Body of pancreas (tissue), 4 donors: ENCODE measurements around the gene MVB12B. TPM values are rescaled to one million over a fixed set of nuclear protein-coding genes. Genes with fewer than 3 reads are reported as not detected.

Experiments used
- ATAC-seq: fragments of 150-250 bp; one replicate; pipeline ENCODE4 v1.9.1; 2016
- DNase-seq, 4 donors: peaks; one replicate each; pipeline ENCODE4 v3.0.0-alpha.2; 2019
- H3K27ac ChIP-seq, 4 donors: fragments of 200-600 bp; sonication (generic); 1 replicate in 3 of 4; 2 replicates in 1 of 4; pipeline versions ENCODE4 v1.5.1 to v1.6.1; 2016 to 2019; ENCODE audit warnings: mild to moderate bottlenecking in 1 of 4, mixed read lengths in 1 of 4, moderate library complexity in 1 of 4
- H3K27me3 ChIP-seq, 2 donors: fragments of 200-600 bp; sonication (generic); one replicate each; pipeline ENCODE4 v1.6.0; 2016; ENCODE audit warnings: mild to moderate bottlenecking in 1 of 2
- H3K36me3 ChIP-seq, 2 donors: fragments of 200-600 bp; sonication (generic); replicated peaks in 1 of 2; 2 replicates each; pipeline ENCODE4 v1.5.1; 2016; ENCODE audit warnings: low read depth in 2 of 2; ENCODE audit not compliant: insufficient read depth in 1 of 2
- H3K4me1 ChIP-seq: fragments of 200-600 bp; sonication (generic); one replicate; pipeline ENCODE4 v1.6.0; 2016
- H3K4me3 ChIP-seq, 2 donors: fragments of 200-600 bp; sonication (generic); 1 replicate in 1 of 2; 2 replicates in 1 of 2; pipeline ENCODE4 v1.5.1; 2016 to 2019
- H3K9me3 ChIP-seq, 3 donors: fragments of 200-600 bp; sonication (generic); 1 replicate in 2 of 3; 2 replicates in 1 of 3; pipeline ENCODE4 v1.5.1; 2016
- CTCF ChIP-seq, 7 experiments: fragments of 450-650 bp in 4 of 7; fragments of 200-600 bp in 3 of 7; sonication (generic) in 3 of 7; IDR thresholded peaks; one replicate each; pipeline ENCODE4 v1.5.1; 2016 to 2019; ENCODE audit warnings: antibody characterized with exemption in 7 of 7
- POLR2A ChIP-seq, 3 donors: fragments of 450-650 bp; IDR thresholded peaks; one replicate each; pipeline ENCODE4 v1.6.1; 2016; ENCODE audit warnings: antibody characterized with exemption in 3 of 3, mild to moderate bottlenecking in 2 of 3
- WGBS, 2 donors: methylation state at CpG; one replicate each; pipeline ENCODE4 v1.1.5; 2017; 5-methylcytosine and 5-hydroxymethylcytosine counted together
- intact Hi-C: fragments of 100-400 bp; cut with DNase I; formaldehyde crosslinking; loops from one replicate; pipeline ENCODE4 v1.15.1; 2023
- total RNA-seq, 2 donors: library from RNA; depleted of rRNA; stranded (reverse); fragments of >200 nt; gene quantifications; one replicate each; pipeline ENCODE4 v1.1.0, GENCODE V29; 2016

The MVB12B gene
- total RNA-seq, 2 donors from 2014 or later = 5.2 to 9.9 TPM

- intact Hi-C loops = no loop called here
- DNase-seq (peak in 1 of 4 donors; percentile 15), ATAC-seq (peak; percentile 45)
- WGBS, 2 donors = 65 to 66% methylated on average over 9 to 19 of the region's 19 CpGs
- no peak overlapping the region for H3K4me3 ChIP-seq
- H3K36me3 ChIP-seq = no peaks in the 10 kb centered on the region
- TF ChIP-seq POLR2A (IDR thresholded peaks at IDR 0.05) (no peak), CTCF (IDR thresholded peaks at IDR 0.05) (no peak)
- no peak overlapping the region for H3K27ac ChIP-seq
- H3K4me1 ChIP-seq = no peaks in the 10 kb centered on the region
- no peaks in the 10 kb centered on the region for H3K27me3 ChIP-seq
- H3K9me3 ChIP-seq = no peaks in the 10 kb centered on the region
Observed at GRCh38 chr9:126526218-126527108, 199.8 kb downstream of the MVB12B start.

- intact Hi-C loops = no loop called here
- no peaks in the 10 kb centered on the region for H3K36me3 ChIP-seq
- H3K27ac ChIP-seq = no peak overlapping the region
- no peak overlapping the region for H3K4me3 ChIP-seq
- no peaks in the 10 kb centered on the region for H3K4me1 ChIP-seq
- WGBS, 2 donors = 76 to 77% methylated on average over 13 to 20 of the region's 20 CpGs
- H3K9me3 ChIP-seq = no peaks in the 10 kb centered on the region
- H3K27me3 ChIP-seq = no peaks in the 10 kb centered on the region
- no peak for TF ChIP-seq POLR2A (IDR thresholded peaks at IDR 0.05)
- no peak for TF ChIP-seq CTCF (IDR thresholded peaks at IDR 0.05)
- DNase-seq (no peak), ATAC-seq (no peak)
Observed at GRCh38 chr9:126527109-126527825, 200.6 kb downstream of the MVB12B start.

- 83 to 85% methylated on average over 14 of the region's 14 CpGs for WGBS, 2 donors
- DNase-seq = no peak
- H3K4me3 ChIP-seq = no peak overlapping the region
Observed at GRCh38 chr9:126528111-126528510, 201.5 kb downstream of the MVB12B start.

GRCh38 chr9:126528915-126529314 lies 202.3 kb downstream of the MVB12B start:
- Histone ChIP-seq H3K27me3 (no peaks in the 10 kb centered on the region), H3K36me3 (no peaks in the 10 kb centered on the region), H3K4me1 (no peaks in the 10 kb centered on the region), H3K27ac (no peak overlapping the region), H3K4me3 (no peak overlapping the region), H3K9me3 (no peaks in the 10 kb centered on the region)
- intact Hi-C loops = no loop called here
- ATAC-seq (no peak), DNase-seq (no peak)
- WGBS, 2 donors = 91 to 96% methylated on average over 10 of the region's 10 CpGs
- no peak for TF ChIP-seq CTCF (IDR thresholded peaks at IDR 0.05)
- no peak for TF ChIP-seq POLR2A (IDR thresholded peaks at IDR 0.05)

More at GRCh38 chr9:126528111-126528510, 201.5 kb downstream of the MVB12B start:
- ATAC-seq = no peak
- no peak overlapping the region for H3K27ac ChIP-seq
- TF ChIP-seq CTCF (IDR thresholded peaks at IDR 0.05) = no peak
- no peak for TF ChIP-seq POLR2A (IDR thresholded peaks at IDR 0.05)
- intact Hi-C loops = no loop called here
- H3K36me3 ChIP-seq = no peaks in the 10 kb centered on the region
- no peaks in the 10 kb centered on the region for H3K9me3 ChIP-seq
- no peaks in the 10 kb centered on the region for H3K27me3 ChIP-seq
- no peaks in the 10 kb centered on the region for H3K4me1 ChIP-seq
